ENCODE data around the gene NOXO1. TPM values are rescaled to one million over a fixed set of nuclear protein-coding genes. Genes with fewer than 3 reads are reported as not detected.
A peak's percentile ranks its signal among the peaks of the same experiment; 100 is the strongest.

The NOXO1 gene
- polyA plus RNA-seq, 1 donor (not counting 4 experiments of a cell fraction or from before 2014, with no cell fraction given), result 0.38 TPM

DNA sequence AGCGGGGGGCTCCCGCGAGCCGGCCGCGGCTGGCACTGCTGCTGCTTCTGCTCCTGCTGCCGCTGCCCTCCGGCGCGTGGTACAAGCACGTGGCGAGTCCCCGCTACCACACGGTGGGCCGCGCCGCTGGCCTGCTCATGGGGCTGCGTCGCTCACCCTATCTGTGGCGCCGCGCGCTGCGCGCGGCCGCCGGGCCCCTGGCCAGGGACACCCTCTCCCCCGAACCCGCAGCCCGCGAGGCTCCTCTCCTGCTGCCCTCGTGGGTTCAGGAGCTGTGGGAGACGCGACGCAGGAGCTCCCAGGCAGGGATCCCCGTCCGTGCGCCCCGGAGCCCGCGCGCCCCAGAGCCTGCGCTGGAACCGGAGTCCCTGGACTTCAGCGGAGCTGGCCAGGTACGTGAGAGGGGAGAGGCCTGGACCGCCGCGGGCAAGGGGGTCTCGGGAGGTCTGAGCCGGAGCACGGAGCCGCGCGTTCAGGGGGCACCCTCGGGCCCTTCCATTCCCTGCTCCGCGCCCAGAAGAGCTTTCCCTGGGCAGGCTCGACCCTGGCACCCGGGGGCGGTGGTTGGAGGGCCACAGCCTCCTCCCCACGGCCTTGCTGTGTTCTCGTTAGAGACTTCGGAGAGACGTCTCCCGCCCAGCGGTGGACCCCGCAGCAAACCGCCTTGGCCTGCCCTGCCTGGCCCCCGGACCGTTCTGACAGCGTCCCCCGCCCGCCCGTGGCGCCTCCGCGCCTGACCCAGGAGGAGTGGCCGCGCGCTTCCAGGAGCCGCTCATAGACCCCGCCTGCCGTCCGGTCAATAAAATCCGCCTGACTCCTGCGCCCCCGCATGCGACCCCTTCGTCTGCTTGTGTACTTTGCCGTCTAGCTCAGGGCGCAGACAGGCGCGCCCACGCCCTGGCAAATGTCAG is 38.9 kb upstream of the NOXO1 start:
- no peaks in the 10 kb centered on the region for H3K9me3 ChIP-seq (ENCODE audit: control insufficient read depth, low read depth, low read length)
- H4K20me1 ChIP-seq (ENCODE audit: control insufficient read depth, extremely low read depth, insufficient read depth, low read length), result no peaks in the 10 kb centered on the region
- H3K79me2 ChIP-seq (ENCODE audit: control insufficient read depth, insufficient read depth, low read length), result no peaks in the 10 kb centered on the region
- dilution Hi-C loops (cut with MboI; ENCODE audit: extremely low pct_ligation_motif_present, low sequenced_read_pairs), result no loop called here
- no peaks in the 10 kb centered on the region for H3K36me3 ChIP-seq (ENCODE audit: control insufficient read depth in 2 of 2, extremely low read depth in 1 of 2, insufficient read depth in 2 of 2, low read length in 2 of 2)
- H2AFZ ChIP-seq (ENCODE audit: control insufficient read depth, low read length), result no peak overlapping the region
- H3K9me1 ChIP-seq (ENCODE audit: control insufficient read depth, extremely low read depth, insufficient read depth, low read length), result no peaks in the 10 kb centered on the region
- H3K4me3 ChIP-seq (ENCODE audit: control insufficient read depth in 2 of 3, extremely low read depth in 1 of 3, insufficient read depth in 2 of 3, low read depth in 1 of 3, low read length in 3 of 3), result no peak overlapping the region
- H3K4me2 ChIP-seq (ENCODE audit: control insufficient read depth, extremely low read depth, insufficient read depth, low read depth, low read length), result no peak overlapping the region
- peaks cover 24% of the 10 kb centered on the region for H3K27me3 ChIP-seq (ENCODE audit: control insufficient read depth, extremely low read depth, insufficient read depth, low read length)
- TF ChIP-seq, protein P1, sequence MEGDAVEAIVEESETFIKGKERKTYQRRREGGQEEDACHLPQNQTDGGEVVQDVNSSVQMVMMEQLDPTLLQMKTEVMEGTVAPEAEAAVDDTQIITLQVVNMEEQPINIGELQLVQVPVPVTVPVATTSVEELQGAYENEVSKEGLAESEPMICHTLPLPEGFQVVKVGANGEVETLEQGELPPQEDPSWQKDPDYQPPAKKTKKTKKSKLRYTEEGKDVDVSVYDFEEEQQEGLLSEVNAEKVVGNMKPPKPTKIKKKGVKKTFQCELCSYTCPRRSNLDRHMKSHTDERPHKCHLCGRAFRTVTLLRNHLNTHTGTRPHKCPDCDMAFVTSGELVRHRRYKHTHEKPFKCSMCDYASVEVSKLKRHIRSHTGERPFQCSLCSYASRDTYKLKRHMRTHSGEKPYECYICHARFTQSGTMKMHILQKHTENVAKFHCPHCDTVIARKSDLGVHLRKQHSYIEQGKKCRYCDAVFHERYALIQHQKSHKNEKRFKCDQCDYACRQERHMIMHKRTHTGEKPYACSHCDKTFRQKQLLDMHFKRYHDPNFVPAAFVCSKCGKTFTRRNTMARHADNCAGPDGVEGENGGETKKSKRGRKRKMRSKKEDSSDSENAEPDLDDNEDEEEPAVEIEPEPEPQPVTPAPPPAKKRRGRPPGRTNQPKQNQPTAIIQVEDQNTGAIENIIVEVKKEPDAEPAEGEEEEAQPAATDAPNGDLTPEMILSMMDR (optimal IDR thresholded peaks at IDR 0.05 in 1 of 3, IDR thresholded peaks at IDR 0.05 in 1 of 3, conservative IDR thresholded peaks at IDR 0.05 in 1 of 3; ENCODE audit: extremely low read depth in 1 of 3, insufficient read depth in 2 of 3, low read length in 3 of 3), result no peak
- TF ChIP-seq EZH2 (IDR thresholded peaks at IDR 0.05; ENCODE audit: low read length), result peak; percentile 52
- H3K27ac ChIP-seq (ENCODE audit: control insufficient read depth, insufficient read depth, low read length), result no peak overlapping the region
- no peak overlapping the region for H3K9ac ChIP-seq (ENCODE audit: control insufficient read depth, extremely low read depth, insufficient read depth, low read length)
- DNase-seq (ENCODE audit: low read depth, low spot score), result no peak
- FAIRE-seq, result no peak
- H3K4me1 ChIP-seq (ENCODE audit: control insufficient read depth, extremely low read depth, insufficient read depth, low read length), result peaks cover 17% of the 10 kb centered on the region

DNA sequence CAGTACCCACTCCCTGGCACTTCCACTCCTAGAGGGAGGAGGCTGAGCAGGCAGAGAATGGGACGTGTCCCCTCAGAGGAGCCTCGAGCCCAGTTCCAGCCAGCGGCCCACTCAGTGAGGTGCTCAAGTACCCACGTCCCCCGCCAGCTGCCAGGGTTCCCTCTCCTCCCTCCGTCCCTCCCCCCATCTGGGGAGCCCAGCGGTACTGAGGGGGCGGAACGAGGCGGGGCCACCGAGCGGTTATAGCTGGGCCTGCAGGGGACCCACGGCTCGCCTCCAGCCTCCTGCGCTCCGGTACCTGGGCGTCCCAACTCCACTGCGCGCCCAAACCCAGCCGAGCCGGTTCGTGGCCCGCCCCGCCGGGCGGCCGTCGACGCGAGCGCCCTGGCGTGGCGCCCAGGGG is 38.2 kb upstream of the NOXO1 start, which contains the start of gene NPW:
Gene NPW, plus strand, starts transcription at position 268 of the 403 bp plus-strand sequence.
- Histone ChIP-seq H2AFZ (ENCODE audit: control insufficient read depth, low read length) (no peak within 1 kb of the TSS), H3K36me3 (ENCODE audit: control insufficient read depth in 2 of 2, extremely low read depth in 1 of 2, insufficient read depth in 2 of 2, low read length in 2 of 2) (no peaks in the 10 kb centered on the region), H3K4me1 (ENCODE audit: control insufficient read depth, extremely low read depth, insufficient read depth, low read length) (peaks cover 20% of the 10 kb centered on the region), H3K9me3 (ENCODE audit: control insufficient read depth, low read depth, low read length) (no peaks in the 10 kb centered on the region), H4K20me1 (ENCODE audit: control insufficient read depth, extremely low read depth, insufficient read depth, low read length) (no peaks in the 10 kb centered on the region), H3K4me2 (ENCODE audit: control insufficient read depth, extremely low read depth, insufficient read depth, low read depth, low read length) (no peak within 1 kb of the TSS), H3K79me2 (ENCODE audit: control insufficient read depth, insufficient read depth, low read length) (no peaks in the 10 kb centered on the region), H3K9ac (ENCODE audit: control insufficient read depth, extremely low read depth, insufficient read depth, low read length) (no peak within 1 kb of the TSS), H3K4me3 (ENCODE audit: control insufficient read depth in 2 of 3, extremely low read depth in 1 of 3, insufficient read depth in 2 of 3, low read depth in 1 of 3, low read length in 3 of 3) (no peak within 1 kb of the TSS), H3K9me1 (ENCODE audit: control insufficient read depth, extremely low read depth, insufficient read depth, low read length) (no peaks in the 10 kb centered on the region), H3K27me3 (ENCODE audit: control insufficient read depth, extremely low read depth, insufficient read depth, low read length) (peaks cover 24% of the 10 kb centered on the region), H3K27ac (ENCODE audit: control insufficient read depth, insufficient read depth, low read length) (no peak within 1 kb of the TSS)
- DNase-seq (ENCODE audit: low read depth, low spot score) (no peak), FAIRE-seq (no peak)
- TF ChIP-seq, protein P1 (optimal IDR thresholded peaks at IDR 0.05 in 1 of 3, IDR thresholded peaks at IDR 0.05 in 1 of 3, conservative IDR thresholded peaks at IDR 0.05 in 1 of 3; ENCODE audit: extremely low read depth in 1 of 3, insufficient read depth in 2 of 3, low read length in 3 of 3), result no peak
- no peak for TF ChIP-seq EZH2 (IDR thresholded peaks at IDR 0.05; ENCODE audit: low read length)
- dilution Hi-C loops (cut with MboI; ENCODE audit: extremely low pct_ligation_motif_present, low sequenced_read_pairs), result no loop called here

All from keratinocyte (primary cell).